H1 (cell line): ENCODE data around the gene SETD1B. TPM values are rescaled to one million over a fixed set of nuclear protein-coding genes. Genes with fewer than 3 reads are reported as not detected.

Source experiments
- BRCA1 ChIP-seq: IDR thresholded peaks from 2 replicates; pipeline ENCODE4 v1.6.1; 2012; ENCODE audit warnings: low read depth, low read length, improper control_type of control experiment
- CBX5 ChIP-seq: fragments of 300-800, 300-1000 bp; sonication (generic); IDR thresholded peaks from 2 replicates; pipeline ENCODE4 v1.7.1; 2016; ENCODE audit warnings: antibody characterized with exemption, low read length, low read depth
- CREB1 ChIP-seq: IDR thresholded peaks from 2 replicates; pipeline ENCODE4 v1.6.1; 2012; ENCODE audit warnings: inconsistent platforms
- EZH2 ChIP-seq: fragments of 200-600 bp; sonication (generic); IDR thresholded peaks from 2 replicates; pipeline ENCODE4 v1.7.1; 2012; ENCODE audit warnings: low read depth, mild to moderate bottlenecking, moderate library complexity, low read length, inconsistent platforms; ENCODE audit not compliant: severe bottlenecking
- HDAC6 ChIP-seq: IDR thresholded peaks from one replicate; pipeline ENCODE4 v1.7.1; 2012; ENCODE audit warnings: low read depth, mild to moderate bottlenecking, inconsistent platforms, low read length, moderate library complexity
- RNF2 ChIP-seq: fragments of 200-900, 300-1000 bp; sonication (generic); IDR thresholded peaks from 2 replicates; pipeline ENCODE4 v1.7.1; 2016; ENCODE audit warnings: borderline replicate concordance, low read depth, mild to moderate bottlenecking, antibody characterized with exemption, low read length; ENCODE audit not compliant: poor library complexity, severe bottlenecking; ENCODE audit errors: missing control alignments
- SP2 ChIP-seq: IDR thresholded peaks from 2 replicates; pipeline ENCODE4 v1.6.1; 2012; ENCODE audit warnings: mild to moderate bottlenecking, low read length, inconsistent platforms
- SP4 ChIP-seq: IDR thresholded peaks from 2 replicates; pipeline ENCODE4 v1.6.1; 2012; ENCODE audit warnings: low read length, inconsistent platforms
- SUZ12 ChIP-seq: fragments of 200-600 bp; sonication (generic); IDR thresholded peaks from 2 replicates; pipeline ENCODE4 v1.6.1; 2012; ENCODE audit warnings: mild to moderate bottlenecking, inconsistent platforms, low read length, moderate library complexity, mixed read lengths
- TAF1 ChIP-seq: IDR thresholded peaks from 2 replicates; pipeline ENCODE4 v1.6.1; 2011; ENCODE audit warnings: mild to moderate bottlenecking, low read depth, low read length
- TAF7 ChIP-seq: optimal IDR thresholded peaks from 2 replicates; pipeline ENCODE3; 2011; ENCODE audit warnings: low read depth, mild to moderate bottlenecking, inconsistent platforms, low read length, moderate library complexity, borderline replicate concordance
- TEAD4 ChIP-seq: IDR thresholded peaks from 2 replicates; pipeline ENCODE4 v1.6.1; 2012; ENCODE audit warnings: low read depth, low read length, inconsistent platforms, mixed read lengths
- USF2 ChIP-seq: IDR thresholded peaks from 2 replicates; pipeline ENCODE4 v1.6.1; 2011; ENCODE audit warnings: low read length, improper control_type of control experiment
- YY1 ChIP-seq: IDR thresholded peaks from 2 replicates; pipeline ENCODE4 v1.6.1; 2011; ENCODE audit warnings: low read depth, mild to moderate bottlenecking, low read length
- polyA plus RNA-seq, 7 experiments: library from polyadenylated mRNA; depleted of rRNA in 3 of 7; stranded (reverse) in 5 of 7; unstranded in 2 of 7; fragments of >200 nt in 5 of 7; fragments of 200-250 nt in 2 of 7; gene quantifications; 1 replicate in 5 of 7; 2 replicates in 1 of 7; 4 replicates in 1 of 7; pipeline versions ENCODE4 v1.2.1 to v1.2.3, GENCODE V29; 2011 to 2013; ENCODE audit warnings: missing spikeins in 2 of 7, mixed read lengths in 2 of 7
- total RNA-seq: library from RNA; stranded (reverse); fragmentation: NEBNext Ultra II Directional; extraction: Animal tissue kit (Norgen Biotek cat#: 25700); gene quantifications from 2 replicates; pipeline ENCODE4 v1.2.1, GENCODE V29; 2021

Gene SETD1B
- total and polyA plus RNA-seq, 2 of the 8 experiments (the other 6 are each of a cell fraction or from before 2014, with no cell fraction given), result 1.3 to 17.7 TPM

DNA sequence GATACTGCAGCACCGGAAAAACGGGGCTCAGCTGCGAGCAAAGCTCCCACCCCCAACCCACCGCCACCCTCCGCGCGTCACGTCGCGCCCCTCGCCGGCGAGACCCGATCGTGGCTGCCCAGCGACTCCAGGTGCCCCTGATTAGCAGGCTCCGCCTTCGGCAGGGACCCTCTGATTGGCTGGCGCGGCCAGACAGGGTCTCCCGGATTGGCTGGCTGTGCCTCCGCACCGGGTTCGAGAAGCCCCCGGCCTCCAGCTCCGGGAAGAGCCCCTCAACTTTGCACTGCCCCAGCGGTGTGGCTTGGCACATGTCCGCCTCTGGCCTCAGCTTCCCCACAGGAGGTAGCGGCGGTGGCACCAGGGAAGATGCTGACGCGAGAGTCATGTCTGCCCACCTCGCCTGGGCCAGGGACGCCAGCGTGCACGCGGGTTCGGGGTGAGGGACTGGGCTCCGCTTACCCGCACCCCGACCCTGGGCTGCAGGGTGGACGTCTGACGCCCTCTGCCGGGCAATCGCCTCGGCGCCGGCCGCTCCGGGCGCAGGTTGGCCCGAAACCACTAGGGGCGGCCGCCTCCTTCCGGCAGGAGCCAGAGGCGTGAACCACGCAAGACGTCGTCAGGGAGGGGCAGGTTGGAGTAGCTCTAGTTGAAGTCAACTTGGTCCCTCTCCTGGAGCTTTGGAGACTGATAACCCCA lies 9.8 kb upstream of the SETD1B start (continued):
- TF ChIP-seq CBX5 (no peak), USF2 (0 out of 2 replicates have a peak, but pooled peaks have one; percentile 3), RNF2 (no peak), SP4 (peak; percentile 75; the same call in 1 of the 2 replicates), EZH2 (no peak), YY1 (no peak), TEAD4 (0 out of 2 replicates have a peak, but pooled peaks have one; percentile 2), SUZ12 (no peak), CREB1 (peak; percentile 70), BRCA1 (no peak), TAF1 (0 out of 2 replicates have a peak, but pooled peaks have one; percentile 40), HDAC6 (no peak), SP2 (no peak), TAF7 (peak; percentile 95)
